Activated CD4-positive, CD25-positive, alpha-beta regulatory T cell treated with anti-CD3 and anti-CD28 coated beads, Interleukin-2, amount 50 U/mL, for 72 hours (primary cell): ENCODE results near the gene SH3GL1.
A peak's percentile ranks its signal among the peaks of the same experiment; 100 is the strongest.

ENCODE experiments used
- DNase-seq: peaks from one replicate; pipeline ENCODE4 v3.0.0; 2021

SH3GL1 gene

DNA sequence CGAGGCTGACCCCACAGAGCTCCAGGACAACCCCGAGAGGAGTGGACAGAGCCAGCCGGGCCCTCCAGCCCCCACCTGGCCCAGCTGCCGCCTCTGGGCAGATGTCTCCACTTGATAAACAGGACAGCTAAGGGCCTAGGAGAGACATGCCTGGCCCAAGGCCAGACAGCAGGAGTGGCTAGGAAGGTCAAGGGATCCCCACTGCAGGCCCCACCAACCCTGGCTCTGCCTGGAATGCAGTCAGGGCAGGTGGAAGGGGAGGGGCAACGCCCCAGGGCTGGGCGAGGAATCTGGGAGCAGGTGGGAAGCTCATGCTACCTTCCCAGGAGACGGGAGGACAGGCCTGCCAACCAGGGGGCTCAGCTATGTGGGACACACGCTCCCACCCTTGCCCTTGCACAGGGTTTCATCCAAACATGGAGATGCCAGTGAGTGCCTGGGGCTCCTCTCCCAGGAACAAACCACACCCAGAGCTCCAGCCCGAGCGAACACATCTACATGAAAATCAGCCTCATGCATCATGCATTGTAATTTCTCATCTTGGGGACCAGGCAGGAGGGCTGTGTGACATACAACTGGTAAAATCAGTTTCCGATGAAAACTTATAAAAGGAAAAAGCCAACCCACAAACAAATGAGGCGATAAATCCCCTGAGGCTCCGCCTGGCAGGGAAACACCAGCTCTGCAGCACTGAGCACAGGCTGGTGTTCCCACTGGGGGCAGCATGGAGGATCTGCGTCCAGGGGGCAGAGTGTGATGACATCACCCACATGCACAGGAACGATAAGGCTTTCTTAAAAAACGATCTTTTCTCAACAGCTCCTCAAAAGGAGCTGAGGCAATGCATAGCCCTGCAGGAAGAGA is 25.0 kb downstream of the SH3GL1 start:
- no peak for DNase-seq

DNA sequence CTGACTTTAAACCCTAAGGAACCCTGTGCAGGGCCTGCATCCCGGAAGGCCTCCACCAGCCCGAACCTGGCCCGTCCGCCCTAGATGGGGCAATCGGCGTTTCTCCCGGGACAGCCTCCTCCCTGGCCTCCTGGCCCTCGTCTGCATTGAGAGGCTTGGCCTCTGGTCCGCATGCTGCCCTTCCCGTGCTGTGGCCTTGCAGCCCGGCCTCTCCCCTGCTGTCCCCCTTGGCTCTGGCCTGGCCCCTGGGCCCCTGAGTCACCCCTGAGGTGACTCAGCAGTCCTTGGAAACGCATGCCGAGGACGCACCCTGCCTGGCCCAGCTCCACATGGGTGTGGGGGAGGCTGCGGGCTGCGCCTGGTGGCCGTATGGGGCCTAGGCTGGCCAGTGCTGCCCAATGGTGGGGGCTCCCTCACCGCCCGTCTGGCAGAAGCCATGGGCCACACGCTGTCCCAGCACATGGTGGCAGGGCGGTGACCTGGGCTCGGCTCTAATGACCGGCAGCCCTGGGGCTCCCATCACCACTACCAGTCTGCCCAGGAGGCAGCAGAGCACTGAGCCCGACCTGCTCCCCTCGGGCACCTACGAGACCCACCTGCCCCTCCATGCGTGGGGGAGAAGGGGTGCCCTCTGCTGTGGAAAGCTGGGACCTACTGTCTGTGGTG is 25.7 kb downstream of the SH3GL1 start:
- DNase-seq, result no peak

DNA sequence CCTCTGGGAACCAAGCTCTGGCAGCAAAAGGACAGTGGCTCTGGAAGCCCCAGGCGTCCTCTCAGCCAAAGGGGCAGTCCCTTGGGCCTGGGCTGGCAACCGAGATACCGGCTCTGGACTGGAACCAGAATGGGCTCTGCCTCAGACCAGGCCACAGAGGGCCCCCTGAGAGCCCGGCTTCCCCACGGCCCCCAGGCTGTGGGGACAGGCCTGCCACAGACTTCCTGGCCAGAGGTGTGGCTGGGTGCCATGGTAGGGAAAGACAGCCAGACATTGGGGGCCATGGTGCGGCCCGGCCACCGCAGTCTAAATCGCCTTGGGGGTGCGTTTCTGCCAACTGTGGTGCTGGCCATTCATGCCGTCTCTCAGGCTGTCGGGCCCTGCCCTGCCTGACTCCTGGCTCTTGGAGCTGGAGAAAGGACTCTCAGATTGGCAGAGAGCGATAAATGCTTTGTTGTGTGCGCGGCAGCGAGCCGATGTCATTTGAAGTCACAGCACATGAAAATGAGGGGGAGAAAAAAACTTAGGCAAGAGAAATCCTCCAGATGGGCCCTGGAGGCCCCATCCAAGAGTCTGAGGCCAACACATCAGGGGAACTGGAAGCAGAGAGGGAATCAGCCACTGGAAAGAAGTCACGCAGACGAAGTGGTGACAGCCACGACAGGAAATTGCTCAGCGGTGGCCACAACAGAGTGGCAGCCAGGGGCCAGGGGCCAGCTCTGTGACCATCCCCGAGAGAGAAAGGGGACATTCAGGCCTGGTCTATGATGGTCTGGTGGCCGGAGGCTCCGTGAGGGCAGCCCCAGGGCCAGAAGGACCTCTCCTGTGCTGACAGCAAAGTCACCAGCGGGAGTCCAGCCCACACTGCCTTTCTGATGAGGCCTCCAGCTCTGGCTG is 26.5 kb downstream of the SH3GL1 start:
- DNase-seq, result no peak

DNA sequence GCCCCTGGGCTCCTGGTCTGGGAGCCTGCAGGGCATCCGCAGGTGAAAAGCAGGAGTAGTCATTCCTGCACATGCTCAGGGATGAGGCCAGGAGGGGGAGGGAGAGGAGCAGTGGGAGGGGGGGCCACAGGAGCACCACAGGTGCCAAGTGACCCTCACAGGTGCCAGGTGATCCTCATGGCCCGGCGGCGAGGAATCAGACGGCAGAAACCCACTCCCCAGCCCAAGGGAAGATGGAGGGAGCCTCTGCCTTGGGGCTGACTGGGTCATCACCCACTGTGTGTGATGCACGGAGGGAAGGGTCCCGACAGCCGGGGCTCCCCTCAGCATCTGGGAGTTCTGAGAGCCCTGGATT is 27.4 kb downstream of the SH3GL1 start:
- DNase-seq, result no peak

DNA sequence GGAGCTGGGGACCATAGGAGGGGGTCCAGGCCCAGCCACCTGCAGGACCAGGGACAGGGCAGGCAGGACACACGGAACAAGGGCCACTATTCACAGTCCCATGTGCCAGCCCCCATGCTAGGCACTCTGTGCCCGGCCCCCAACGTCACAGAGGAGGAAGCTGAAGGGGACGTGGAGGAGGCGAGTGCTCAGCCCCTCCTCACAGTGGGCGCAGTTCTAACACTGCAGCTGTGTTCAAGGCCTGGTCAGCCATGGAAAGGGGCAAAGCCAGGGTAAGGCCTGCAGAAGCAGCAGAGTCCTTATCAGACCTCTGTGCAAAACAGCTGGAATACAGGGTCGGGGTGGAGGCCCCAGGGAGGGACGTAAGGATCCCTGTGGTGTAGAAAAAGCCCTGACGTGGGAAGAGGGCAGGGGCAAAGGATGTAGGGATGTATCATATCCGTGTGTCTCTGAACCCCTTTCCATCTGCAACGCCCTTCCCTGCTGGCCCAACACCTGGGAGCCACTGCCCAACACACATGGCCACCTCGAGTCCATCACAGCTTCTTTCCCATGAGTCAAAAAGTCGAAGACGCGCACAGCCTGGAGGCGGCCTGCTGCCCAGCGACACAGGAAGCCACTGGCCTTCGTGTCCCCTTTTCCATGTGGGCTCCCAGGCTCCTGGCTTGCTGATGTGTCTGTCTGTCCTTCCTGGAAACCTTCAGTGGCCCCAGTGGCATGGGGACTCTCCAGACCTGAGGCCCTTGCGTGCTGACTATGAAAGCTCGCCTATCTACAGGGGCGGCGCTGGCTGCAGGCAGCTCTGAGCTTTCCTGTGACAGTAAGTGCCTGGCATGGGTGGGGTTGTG is 28.0 kb downstream of the SH3GL1 start:
- no peak for DNase-seq

DNA sequence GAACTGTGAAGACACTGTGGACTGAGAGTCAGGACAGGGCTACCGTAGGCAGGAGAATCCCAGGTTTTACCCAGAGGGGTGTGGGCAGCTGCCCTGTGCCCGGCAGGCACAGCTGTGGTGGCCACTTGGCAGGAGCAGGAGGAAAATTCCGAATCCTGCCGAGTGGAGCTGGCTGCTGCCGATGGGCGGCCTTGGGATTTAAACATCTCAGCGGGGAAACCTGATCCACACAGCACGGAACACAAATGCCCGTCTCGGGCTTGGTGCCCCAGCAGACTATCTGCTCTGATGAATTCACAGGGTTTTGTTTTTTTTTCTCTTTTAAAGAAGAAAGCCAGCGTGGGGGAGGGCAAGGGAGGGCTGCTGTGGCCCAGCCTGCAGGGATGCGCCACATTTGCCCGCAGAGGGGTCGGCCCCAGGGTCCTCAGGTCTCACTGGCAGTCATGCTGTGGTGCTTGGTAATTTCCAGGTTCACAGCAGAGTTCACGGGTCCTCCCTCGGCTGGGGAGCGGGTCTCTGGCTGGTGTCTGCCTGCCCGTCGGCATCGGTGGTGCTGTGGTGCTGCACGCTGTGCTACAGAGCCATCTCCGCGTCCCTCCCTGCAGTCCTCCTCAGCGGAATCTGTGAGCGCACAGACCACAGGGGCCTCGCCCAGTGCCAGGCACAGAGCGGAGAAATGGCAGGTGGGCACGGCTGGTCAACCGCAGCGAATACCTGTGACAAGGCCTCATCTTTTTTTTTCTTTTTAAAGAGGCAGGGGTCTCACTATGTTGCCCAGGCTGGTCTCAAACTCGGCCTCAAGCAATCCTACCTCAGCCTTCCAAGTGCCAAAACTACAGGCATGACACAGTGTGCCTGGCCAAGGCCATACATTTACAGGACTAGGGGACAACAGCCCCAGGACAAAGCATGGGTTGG is 28.8 kb downstream of the SH3GL1 start:
- no peak for DNase-seq

DNA sequence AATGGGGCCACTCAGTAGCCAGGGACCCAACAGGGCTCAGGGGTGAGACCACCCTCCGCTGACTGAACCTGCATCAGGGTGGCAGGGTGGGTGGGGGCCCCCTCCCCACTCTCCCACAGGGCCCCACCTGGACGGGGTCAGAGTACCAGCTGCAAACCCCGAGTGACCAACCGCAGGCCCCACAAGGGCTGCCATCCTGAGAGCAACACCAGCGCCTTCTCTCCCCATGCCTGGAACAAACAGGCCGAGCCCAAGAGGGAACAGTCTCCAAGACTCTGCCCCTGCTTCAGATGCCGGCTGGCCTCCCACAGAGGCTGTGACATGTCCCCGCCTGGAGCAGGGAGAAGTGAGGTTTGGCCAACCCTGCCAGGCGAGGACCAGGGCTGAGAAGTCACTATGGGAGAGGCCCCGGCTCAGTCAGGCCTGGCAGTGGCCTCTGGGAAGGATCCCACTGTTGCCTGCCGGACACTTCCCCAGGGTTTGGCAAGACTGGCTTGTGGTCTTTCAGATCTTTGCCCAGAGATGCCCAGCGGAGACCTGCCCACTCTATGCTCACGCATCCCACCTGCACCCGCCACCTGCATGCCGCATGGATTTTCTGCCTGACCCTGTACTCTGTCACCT is 29.8 kb downstream of the SH3GL1 start:
- DNase-seq, result no peak

DNA sequence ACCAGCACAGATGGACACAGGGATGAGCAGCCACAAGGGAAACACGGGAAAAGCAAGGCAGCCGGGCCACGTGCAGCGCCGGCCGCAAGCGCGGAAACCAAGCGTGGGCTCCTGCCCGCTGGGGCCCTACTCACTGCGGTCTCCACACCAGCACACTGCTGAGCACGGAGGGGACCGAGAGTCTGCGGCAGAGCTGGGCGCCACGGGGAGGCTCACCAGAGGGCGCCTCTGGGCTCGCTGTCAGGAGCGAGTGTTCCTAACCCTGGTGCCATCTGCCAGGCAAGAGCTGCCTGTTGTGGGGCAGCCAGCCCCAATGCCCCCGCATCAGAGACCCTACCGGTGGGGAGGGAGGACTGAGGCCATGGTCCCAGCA is 30.5 kb downstream of the SH3GL1 start:
- DNase-seq, result peak; percentile 76

DNA sequence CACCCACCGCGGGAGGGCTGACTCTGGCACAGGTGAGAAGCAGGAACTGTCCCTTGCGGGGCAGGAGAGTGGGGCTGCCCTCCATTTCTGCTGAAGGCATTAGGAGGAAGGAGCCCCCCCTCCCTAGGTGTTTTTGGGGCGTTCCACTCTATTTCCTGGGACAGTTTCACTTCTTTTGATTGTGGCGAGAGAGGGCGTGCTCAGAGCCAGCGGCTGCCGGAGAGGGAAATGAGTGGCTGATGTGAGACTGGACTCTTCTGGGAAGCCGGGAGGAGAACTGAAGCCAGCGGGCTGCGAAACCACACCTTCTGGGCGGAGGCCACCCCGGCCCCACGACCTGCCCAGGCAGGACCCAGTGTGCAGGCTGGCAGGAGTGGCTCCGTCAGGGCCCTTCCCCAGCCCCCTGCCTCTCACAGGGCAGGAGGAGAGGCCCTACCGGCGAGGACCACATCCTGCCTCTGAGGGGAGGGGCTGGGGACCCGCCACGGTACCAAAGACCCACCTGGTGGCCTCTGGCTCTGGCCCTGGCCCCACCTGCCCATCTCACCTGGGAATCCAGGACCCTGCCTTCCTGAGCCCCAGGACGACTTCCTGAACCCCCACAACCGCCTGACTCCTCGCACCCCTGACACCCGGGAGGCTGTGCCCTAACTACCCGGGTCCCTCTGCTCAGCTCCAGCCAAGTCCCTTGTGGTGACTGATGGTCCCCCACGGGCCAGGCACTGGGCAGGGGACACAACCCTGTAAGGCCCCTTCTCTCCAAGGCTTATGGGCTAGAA is 31.0 kb downstream of the SH3GL1 start:
- peak; percentile 69 for DNase-seq

DNA sequence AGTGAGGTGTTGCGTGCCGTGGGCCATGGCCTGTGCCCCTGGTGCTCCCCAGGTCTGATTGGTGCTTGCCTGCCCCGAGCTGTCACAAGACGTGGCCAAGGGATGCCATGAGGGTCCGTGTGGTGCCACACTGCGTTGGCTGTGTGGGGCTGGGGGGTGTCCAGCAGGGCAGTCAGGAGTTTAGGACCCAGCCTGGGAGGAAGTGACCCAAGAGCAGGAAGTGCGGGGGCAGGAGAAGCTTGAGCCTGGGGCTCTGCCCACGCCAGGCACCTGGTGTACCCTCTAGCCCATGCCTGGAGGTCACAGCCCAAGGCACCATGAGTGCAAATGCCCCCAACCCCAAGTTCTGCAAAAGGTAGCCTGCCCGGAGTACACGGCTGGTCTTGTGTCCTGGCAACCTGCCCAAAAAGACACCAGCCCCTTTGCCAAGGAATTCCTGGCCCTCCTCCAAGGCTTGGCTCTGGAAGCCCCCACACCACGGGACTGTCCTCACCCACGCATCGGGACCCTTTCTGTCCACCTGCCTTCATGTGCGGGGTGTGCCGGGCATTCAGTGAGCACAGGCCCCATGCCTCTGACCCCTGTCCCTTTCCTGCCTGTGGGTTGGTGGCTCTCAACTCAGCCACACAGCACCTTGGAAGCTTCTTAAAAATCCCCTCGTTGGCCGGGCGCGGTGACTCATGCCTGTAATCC is 32.1 kb downstream of the SH3GL1 start:
- no peak for DNase-seq

DNA sequence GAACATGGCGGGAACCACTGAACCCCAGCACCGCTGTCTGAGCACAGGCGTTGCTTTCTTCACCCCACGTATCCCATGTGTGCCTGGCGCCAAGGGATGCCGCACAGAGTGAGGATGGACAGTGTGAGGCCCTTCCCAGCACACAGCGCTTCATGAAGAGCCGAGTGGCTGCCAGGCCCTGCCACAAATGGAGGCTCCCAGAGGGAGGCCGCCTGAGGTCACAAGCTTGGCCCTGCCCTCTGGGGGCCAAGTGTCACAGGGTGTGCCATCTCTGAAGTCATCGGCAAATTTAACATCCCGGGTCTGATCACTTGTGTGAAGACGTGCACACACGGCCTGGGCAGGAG is 32.6 kb downstream of the SH3GL1 start:
- DNase-seq, result no peak

DNA sequence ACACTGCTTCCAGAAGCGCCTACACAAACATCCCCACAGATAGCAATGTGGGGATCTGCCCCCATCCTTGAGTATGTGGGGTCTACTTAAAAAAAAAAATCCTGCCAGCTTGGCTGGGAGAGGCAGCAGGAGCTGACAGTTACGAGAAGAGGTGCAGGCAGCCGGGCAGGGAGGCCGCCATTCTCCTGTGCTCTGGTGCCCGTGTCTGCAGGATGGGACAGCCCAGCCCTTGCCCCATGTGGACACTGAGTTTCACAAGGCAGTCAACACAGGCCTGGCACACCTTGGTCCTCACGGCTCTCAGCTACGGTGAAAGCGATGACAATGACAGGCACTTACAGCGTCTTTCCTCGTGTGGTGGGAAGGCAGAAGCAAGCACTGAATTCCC is 33.0 kb downstream of the SH3GL1 start:
- no peak for DNase-seq

DNA sequence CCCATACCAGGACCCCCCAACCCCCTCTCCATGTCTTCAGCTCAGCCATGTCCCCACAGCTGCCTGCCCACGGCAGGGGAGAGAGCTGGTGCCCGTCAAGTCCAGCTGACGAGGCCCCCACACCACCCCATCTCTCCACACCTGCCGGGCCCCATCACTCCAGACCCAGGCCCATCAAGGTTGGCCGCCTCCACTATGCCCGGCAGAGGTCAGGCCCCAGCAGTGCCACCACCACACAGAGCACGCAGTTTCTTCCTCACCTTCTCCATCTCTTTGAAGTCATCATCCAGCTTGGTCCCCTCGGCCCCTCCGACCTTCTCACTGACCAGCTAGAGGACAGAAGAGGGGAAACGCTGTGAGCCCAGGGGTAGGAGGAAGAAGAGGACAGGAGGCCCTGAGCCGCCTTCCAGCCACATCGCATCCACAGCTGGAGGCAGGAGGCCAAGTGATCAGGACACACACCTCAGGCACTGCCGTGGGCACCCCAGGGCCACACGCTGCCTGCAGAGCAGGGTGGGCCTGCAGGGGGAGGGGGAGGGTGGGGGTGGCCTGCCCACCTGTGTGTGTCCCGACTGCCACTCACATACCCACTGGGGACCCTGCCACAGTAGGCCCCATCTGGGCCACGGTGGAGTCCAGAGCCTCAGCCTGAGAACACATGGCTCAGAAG is 33.5 kb downstream of the SH3GL1 start:
- no peak for DNase-seq

DNA sequence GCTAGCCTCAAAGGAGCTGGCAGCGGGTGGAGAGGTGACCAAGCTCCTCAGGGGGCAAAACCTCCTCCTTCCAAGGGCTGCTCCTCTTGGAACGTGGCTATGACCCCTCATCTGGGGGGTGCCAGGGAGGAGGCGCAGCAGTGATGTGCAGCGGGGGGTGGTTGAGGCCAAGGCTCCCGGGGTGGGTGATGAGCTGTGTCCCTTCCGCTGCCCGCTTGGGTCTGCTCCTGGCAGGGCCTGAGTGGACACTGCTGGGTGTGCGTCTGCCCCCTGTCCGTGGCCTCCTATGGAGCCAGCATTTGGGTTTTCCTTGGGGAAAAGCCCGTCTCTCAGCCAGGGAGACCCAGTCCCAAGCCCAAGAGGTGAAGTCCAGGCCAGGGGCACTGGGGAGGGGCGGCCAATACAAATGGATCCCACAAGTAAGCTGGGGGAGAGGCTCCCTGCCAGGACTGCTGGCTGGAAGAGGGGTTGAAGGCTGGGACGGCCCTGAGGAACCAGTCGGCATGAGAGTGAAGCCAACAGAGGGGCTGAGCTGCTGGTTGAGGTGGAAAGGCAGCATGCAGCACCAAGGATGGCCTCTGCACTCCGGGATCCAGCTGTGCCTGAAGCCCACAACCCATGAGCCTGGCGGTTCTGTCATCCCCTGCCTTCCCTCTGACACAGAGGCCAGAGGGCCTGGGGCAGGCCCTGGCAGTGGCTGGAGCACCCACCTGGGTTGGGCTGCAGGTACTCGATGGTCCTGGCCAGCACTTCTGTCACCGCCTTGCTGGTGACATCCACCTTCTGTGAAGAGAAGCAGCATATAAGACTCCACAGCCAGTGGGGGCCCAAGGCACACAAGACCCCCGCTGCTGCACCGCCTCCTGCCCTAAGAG is 34.3 kb downstream of the SH3GL1 start:
- no peak for DNase-seq

DNA sequence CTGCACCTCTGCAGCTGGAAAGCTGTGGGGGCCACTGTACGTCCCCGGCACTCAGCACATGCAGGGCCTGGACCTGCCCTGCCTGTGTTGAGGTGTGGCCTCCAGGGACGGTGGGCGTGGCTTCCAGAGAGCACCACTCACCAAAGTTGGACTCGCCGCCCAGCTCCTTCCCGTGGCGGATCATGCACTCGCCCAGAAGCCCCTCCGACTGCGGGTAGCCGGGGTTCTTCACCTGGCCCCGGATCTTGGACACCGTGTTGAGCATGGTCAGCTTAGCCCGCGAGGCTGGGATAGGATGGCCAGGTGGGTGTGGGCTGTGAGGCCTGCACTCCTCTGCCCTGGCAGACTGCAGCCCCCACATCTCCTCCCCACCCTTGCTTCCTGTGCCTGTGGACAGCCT is 35.0 kb downstream of the SH3GL1 start:
- no peak for DNase-seq

DNA sequence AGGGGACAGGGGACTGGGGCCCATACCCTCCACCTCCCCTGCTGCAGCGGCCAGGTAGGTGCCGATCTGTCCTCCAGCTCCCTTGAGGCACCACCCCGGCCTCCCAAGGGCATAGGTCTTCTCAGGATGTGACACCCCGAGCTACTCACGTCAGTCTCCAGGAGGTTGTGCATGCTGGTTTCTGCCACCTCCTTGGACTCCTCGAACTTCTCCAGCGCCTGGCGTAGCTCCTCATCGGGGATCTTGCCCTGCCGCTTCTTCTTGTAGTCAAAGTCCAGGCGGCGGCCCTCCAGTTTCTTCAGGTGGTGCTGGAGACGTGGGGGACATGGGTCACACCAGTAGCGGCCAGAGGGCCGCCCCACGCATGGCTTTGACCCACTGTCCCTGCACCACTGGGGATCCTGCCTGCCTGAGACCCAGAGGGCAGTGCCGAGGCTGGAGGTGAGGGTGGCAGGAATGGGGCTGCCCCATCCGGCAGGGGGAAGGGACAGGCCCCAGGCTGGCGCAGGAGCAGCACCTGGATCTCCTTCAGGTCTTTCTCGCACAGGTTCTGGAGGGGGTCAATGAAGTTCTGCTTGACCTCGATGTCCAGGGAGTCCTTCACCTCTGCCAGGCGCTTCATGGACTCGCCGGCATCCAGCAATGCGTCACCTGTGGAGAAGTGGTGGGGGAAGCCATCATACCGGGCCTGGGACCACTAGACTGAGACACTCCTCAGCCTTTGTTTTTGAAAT is 36.6 kb downstream of the SH3GL1 start:
- no peak for DNase-seq

DNA sequence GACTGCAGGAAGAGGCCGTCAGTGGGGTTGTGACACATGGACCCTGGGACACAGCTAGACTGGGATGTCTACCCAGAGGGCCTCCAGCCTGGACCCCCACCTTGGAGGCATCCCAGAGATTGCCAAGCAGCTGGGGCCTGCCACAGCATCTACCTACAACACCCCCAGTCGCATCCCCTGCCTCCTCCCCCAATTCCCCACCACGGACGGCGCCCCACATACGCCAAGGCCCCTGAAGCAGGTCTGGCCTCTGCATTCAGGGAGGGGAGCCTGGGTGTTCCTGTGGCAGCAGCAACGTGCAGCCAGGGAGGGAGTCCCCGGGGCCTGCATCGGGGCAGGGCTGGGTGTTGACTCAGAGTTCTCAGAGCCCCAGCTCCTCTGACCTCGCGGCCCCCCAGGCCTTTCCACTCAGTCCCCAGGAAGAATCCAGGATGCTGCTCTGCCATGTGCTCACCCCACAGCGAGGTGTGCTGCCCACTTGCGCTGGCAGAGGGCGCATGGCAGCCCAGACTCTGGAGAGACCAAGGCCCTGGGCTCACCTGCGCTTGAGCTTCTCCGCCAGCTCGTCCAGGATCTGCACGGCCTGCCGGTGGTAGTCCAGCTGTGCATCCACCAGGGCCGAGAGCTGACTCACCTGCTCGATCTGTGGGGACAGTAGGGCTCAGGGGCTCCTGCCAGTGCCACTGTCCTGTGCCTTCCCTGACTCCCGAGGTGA is 37.4 kb downstream of the SH3GL1 start:
- DNase-seq, result no peak
